ENCODE data around the gene LMTK3. TPM values are rescaled to one million over a fixed set of nuclear protein-coding genes. Genes with fewer than 3 reads are reported as not detected.

The LMTK3 gene, protein sequence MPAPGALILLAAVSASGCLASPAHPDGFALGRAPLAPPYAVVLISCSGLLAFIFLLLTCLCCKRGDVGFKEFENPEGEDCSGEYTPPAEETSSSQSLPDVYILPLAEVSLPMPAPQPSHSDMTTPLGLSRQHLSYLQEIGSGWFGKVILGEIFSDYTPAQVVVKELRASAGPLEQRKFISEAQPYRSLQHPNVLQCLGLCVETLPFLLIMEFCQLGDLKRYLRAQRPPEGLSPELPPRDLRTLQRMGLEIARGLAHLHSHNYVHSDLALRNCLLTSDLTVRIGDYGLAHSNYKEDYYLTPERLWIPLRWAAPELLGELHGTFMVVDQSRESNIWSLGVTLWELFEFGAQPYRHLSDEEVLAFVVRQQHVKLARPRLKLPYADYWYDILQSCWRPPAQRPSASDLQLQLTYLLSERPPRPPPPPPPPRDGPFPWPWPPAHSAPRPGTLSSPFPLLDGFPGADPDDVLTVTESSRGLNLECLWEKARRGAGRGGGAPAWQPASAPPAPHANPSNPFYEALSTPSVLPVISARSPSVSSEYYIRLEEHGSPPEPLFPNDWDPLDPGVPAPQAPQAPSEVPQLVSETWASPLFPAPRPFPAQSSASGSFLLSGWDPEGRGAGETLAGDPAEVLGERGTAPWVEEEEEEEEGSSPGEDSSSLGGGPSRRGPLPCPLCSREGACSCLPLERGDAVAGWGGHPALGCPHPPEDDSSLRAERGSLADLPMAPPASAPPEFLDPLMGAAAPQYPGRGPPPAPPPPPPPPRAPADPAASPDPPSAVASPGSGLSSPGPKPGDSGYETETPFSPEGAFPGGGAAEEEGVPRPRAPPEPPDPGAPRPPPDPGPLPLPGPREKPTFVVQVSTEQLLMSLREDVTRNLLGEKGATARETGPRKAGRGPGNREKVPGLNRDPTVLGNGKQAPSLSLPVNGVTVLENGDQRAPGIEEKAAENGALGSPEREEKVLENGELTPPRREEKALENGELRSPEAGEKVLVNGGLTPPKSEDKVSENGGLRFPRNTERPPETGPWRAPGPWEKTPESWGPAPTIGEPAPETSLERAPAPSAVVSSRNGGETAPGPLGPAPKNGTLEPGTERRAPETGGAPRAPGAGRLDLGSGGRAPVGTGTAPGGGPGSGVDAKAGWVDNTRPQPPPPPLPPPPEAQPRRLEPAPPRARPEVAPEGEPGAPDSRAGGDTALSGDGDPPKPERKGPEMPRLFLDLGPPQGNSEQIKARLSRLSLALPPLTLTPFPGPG (N-terminal part only)
- total RNA-seq: not detected in 2 replicates

GRCh38 chr19:48511800-48512503 is at the start of gene LMTK3:
Gene LMTK3 (minus strand): TSS chr19:48511835. CDS start chr19:48511576, 259 bp downstream.

DNA sequence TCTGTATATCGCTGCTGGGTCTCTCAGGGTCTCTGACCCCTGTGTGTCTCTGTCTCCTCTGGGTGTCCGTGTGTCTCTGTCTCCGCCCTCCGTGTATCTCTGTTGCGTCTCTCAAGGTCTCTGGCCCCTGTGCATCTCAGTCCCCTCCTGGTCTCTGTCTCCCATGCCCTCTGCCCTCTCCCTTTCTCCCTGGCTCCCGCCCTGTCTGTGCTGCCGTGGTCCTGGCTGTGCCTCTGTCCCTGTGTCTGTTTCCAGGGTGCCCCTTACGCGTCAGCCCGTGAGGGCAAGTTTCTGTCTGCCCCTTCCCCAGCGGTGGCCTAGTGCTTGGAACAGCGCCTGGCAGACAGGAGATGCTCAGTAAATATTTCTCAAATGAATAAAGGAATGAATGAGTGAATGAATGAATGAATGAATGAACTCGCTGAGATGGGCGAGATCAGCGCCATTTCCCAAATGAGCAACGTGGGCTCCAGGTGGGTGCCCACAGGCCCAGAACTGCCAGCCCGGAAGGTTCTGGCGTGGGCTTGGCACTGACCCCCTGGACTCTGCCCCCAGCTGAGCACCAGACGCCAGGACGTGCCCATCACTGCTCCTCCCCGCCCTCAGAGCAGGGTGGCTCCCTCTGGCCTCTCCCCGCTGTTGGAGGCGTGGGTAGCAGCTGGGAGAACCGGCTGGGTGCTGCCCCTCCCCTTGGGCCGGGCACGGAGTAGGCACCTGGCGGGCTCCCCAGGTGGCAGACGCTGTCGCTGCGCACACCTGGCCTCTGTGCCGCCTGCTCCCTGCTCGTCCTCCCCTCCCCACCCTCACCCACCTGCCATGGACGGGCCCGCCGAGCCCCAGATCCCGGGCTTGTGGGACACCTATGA is 40.0 kb upstream of the LMTK3 start, which contains the start of gene SULT2B1:
SULT2B1 (plus strand) TSS at position 736 of the 866 bp plus-strand sequence; CDS start at position 817, 81 bp downstream.

DNA sequence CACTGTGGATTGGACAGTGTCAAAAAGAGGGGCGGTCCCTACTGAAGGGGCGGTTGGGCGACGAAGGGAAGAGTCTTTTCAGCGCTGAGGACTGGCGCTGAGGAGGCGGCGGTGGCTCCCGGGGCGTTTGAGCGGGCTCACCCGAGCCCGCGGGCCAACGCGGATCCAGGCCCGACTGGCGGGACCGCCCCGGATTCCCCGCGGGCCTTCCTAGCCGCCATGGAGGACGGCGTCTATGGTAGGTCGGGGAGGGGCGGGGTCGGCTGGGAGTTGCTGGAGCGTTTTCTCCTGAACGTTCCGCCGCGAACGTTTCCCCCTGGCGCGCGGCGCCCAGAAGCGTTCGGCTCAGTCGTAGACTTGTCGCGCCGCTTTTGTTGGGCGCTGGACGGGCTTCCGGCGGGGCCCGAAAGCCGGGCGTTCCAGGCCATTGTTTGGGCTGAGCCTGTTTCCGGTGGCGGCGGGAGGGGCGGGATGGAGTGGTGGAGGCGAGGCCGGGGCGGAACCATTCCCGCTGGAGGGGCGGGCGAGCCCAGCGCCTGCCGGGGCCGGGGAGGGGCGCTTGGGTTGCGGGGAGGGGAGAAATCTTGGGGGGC is 42.2 kb downstream of the LMTK3 start, which contains the start of gene CYTH2:
CYTH2 (plus strand) TSS at position 81 of the 593 bp plus-strand sequence; CDS start at position 220, 139 bp downstream.

DNA sequence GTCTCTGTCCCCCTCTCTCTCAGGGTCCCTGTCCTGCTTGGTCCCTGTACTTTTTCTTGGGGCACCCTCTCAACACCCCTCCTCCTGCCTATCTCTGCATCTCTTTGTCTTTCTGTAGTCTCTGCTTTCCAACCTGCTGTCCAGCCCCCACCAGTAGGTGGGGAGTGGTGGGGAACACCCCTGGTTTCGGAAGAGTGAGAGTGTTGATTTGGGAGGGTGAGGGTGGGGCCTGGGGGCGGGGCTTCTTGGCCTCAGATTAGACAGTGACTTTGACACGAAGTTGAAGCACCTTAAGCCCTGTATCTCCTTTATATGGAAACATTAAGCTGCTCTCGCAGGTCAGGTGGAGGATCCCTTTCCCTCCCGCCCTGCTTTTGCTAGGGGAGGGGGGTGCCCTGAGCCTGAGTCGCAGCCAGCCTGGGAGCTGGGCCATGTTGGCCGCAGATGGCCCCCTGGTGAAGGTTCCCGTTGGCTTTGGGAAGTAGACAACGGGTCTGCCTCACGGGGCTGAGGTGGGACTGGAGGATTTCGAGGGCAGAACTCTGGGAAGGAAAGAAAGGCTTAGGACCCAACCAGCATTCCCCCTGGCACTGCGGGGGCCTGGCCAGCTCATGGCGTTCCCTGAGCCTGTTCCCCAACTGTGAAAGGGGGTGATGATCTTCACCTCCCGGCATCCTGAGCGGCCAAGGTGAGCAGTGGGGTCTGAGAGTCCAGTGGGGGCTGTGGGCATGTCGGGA is 56.3 kb downstream of the LMTK3 start, which contains the start of gene KCNJ14:
KCNJ14 (plus strand) TSS at position 404 of the 737 bp plus-strand sequence. CDS start 6,151 bp downstream, outside the sequence.

DNA sequence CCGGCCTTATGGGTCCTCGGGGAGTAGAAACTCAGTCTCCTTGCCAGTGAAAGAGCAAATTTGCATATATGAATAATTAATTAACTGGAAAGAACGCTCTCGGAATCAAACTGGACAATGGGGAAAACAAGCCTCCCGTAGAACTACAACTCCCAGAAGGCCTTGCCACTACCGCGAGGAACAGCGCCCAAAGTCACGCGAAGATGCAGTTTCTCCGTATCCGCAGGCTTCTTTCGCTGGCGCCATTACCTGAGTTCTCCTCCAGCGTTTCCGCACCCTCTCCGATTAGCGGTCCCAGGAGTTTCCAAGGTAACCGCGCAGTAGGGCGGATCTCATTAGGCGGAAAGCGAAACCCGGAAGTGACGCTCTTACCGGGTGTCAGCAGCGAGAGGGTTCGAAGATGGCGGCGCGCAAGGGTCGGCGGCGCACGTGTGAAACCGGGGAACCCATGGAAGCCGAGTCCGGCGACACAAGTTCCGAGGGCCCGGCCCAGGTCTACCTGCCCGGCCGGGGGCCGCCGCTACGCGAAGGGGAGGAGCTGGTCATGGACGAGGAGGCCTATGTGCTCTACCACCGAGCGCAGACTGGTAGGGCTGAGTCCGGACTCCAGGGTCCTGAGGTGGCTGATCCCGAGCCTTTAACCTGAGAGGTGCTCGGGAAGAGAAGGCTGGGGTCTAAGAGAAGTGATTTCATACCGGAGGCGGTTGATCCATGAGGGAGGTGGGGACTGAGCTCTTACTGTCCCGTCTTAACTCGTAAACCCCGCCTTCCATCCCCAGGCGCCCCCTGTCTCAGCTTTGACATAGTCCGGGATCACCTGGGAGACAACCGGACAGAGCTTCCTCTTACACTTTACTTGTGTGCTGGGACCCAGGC is 65.8 kb downstream of the LMTK3 start, which contains the start of gene GRWD1:
GRWD1 (plus strand) TSS at position 378 of the 876 bp plus-strand sequence; CDS start at position 401, 23 bp downstream.

Other genes starting within 250 kb of the LMTK3 start
- 0.71 TPM in 1 of 2 replicates, not detected in the other for gene ZNF114, start 241.8 kb downstream of the LMTK3 start, total RNA-seq
- gene EMP3, start 186.3 kb downstream of the LMTK3 start, total RNA-seq: 162 and 262 TPM in 2 replicates
- gene TMEM143, start 147.9 kb downstream of the LMTK3 start, total RNA-seq: 2.9 and 8.3 TPM in 2 replicates
- not detected in 2 replicates for gene SYNGR4, start 147.5 kb downstream of the LMTK3 start, total RNA-seq
- 197 and 217 TPM in 2 replicates for gene KDELR1, start 120.3 kb downstream of the LMTK3 start, total RNA-seq
- gene GRIN2D, start 118.2 kb downstream of the LMTK3 start, total RNA-seq: 0.35 TPM in 1 of 2 replicates, not detected in the other
- 30.3 and 39.0 TPM in 2 replicates for gene GRWD1, start 65.9 kb downstream of the LMTK3 start, total RNA-seq
- gene KCNJ14, start 56.3 kb downstream of the LMTK3 start, total RNA-seq: under 0.01 and 0.35 TPM in 2 replicates
- gene CYTH2, start 42.5 kb downstream of the LMTK3 start, total RNA-seq: 22.7 and 38.3 TPM in 2 replicates
- not detected in 2 replicates for gene SULT2B1, start 40.3 kb upstream of the LMTK3 start, total RNA-seq
- not detected in 2 replicates for gene SPACA4, start 94.9 kb upstream of the LMTK3 start, total RNA-seq
- not detected in 2 replicates for gene FAM83E, start 103.2 kb upstream of the LMTK3 start, total RNA-seq
- 2,698 and 2,777 TPM in 2 replicates for gene RPL18, start 107.3 kb upstream of the LMTK3 start, total RNA-seq
- 11.0 and 14.4 TPM in 2 replicates for gene SPHK2, start 107.7 kb upstream of the LMTK3 start, total RNA-seq
- 5.5 and 9.5 TPM in 2 replicates for gene DBP, start 125.5 kb upstream of the LMTK3 start, total RNA-seq
- 1.2 TPM in 1 of 2 replicates, not detected in the other for gene CA11, start 134.4 kb upstream of the LMTK3 start, total RNA-seq
- gene NTN5, start 161.2 kb upstream of the LMTK3 start, total RNA-seq: not detected in 2 replicates
- gene FUT2, start 184.1 kb upstream of the LMTK3 start, total RNA-seq: not detected in 2 replicates
- 2.7 and 4.9 TPM in 2 replicates for gene MAMSTR, start 207.9 kb upstream of the LMTK3 start, total RNA-seq
- 4.1 and 6.3 TPM in 2 replicates for gene RASIP1, start 228.8 kb upstream of the LMTK3 start, total RNA-seq
- not detected in 2 replicates for gene IZUMO1, start 235.1 kb upstream of the LMTK3 start, total RNA-seq
- gene FUT1, start 240.8 kb upstream of the LMTK3 start, total RNA-seq: under 0.01 and 0.86 TPM in 2 replicates
- gene FGF21, start 243.7 kb upstream of the LMTK3 start, total RNA-seq: not detected in 2 replicates